OCI-LY7 (cell line): ENCODE measurements around the gene ZFYVE28.

ENCODE experiments used
- CTCF ChIP-seq: fragments of 200-600 bp; sonication (generic); conservative IDR thresholded peaks from 2 replicates; pipeline ENCODE4 v1.5.1; 2014; ENCODE audit warnings: mild to moderate bottlenecking, antibody characterized with exemption, low read length, moderate library complexity, mixed read lengths
- EZH2phosphoT487 ChIP-seq: fragments of 200-600 bp; sonication (generic); IDR thresholded peaks from 2 replicates; pipeline ENCODE4 v1.6.1; 2018; ENCODE audit warnings: low read depth, borderline replicate concordance, mild to moderate bottlenecking, mixed run types, antibody characterized with exemption, low read length, moderate library complexity, mixed read lengths

GRCh38 chr4:2343476-2343875, 75.0 kb downstream of the ZFYVE28 start:
- TF ChIP-seq CTCF (no peak), EZH2phosphoT487 (no peak)
